Left ventricle myocardium inferior (tissue), 1 donor: Measurements from ENCODE around the gene NRXN2. TPM values are rescaled to one million over a fixed set of nuclear protein-coding genes. Genes with fewer than 3 reads are reported as not detected.

Source experiments
- DNase-seq: peaks from one replicate; pipeline ENCODE4 v3.0.0-alpha.2; 2020
- H3K27ac ChIP-seq: fragments of 200-600 bp; replicated peaks from 2 replicates; pipeline ENCODE4 v1.8.0; 2021
- H3K27me3 ChIP-seq: fragments of 200-600 bp; 2 replicates; pipeline ENCODE4 v1.8.0; 2021; ENCODE audit warnings: low read depth
- H3K36me3 ChIP-seq: fragments of 200-600 bp; 2 replicates; pipeline ENCODE4 v1.8.0; 2021
- H3K4me1 ChIP-seq: fragments of 200-600 bp; 2 replicates; pipeline ENCODE4 v1.8.0; 2021
- H3K4me3 ChIP-seq: fragments of 200-600 bp; 2 replicates; pipeline ENCODE4 v1.8.0; 2021; ENCODE audit warnings: mild to moderate bottlenecking, moderate library complexity
- H3K9me3 ChIP-seq: fragments of 200-600 bp; replicated peaks from 2 replicates; pipeline ENCODE4 v1.8.0; 2021
- CTCF ChIP-seq: fragments of 200-600 bp; IDR thresholded peaks from 2 replicates; pipeline ENCODE4 v1.8.0; 2021; ENCODE audit warnings: antibody characterized with exemption, mild to moderate bottlenecking, borderline replicate concordance
- intact Hi-C: fragments of 100-400 bp; cut with micrococcal nuclease; formaldehyde crosslinking; loops from one replicate; pipeline ENCODE4 v1.11.0; 2022
- total RNA-seq: library from RNA; stranded (reverse); fragmentation: NEBNext Ultra II Directional; extraction: Animal tissue kit (Norgen Biotek cat#: 25700); gene quantifications from one replicate; pipeline ENCODE4 v1.2.1, GENCODE V29; 2021
- donor health status: DM: no; HTN: yes; CAD: no; lungs with severe emphysema.

The NRXN2 gene
- total RNA-seq, 1 donor from 2014 or later: 0.71 TPM

DNA sequence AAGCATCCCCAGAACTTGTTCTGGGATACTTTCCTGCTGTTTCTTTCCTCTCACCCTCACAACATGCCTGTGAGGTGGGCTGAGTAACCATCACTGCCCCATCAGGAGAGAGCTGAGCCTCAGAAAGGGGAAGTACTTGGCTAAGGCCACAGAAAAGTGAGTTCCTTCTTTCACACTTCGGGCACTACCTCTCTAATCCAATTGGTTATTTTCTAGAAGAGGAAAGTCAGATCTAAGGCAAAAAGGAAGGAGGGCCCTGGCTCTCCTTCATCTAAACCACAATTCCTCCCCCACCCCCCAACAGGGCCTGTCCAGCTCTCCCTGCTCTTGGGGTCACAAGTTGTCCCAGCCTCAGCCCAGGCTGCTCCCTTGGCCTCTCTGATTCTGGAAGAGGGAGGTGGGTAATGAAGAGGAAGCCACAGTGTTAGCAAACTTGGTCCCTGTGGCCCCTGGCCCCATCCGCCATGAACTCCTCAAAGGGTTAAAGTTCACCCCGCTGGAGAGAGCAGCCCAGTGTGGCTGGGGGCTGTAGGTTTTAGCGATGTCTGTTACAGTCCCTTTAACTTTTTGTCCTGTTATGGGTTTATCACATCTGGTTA lies 98.0 kb downstream of the NRXN2 start:
- H3K27me3 ChIP-seq: peaks cover 48% of the 10 kb centered on the region
- H3K9me3 ChIP-seq: no peaks in the 10 kb centered on the region
- no peak for TF ChIP-seq CTCF
- H3K27ac ChIP-seq: no peak overlapping the region
- H3K4me1 ChIP-seq: peaks cover 9% of the 10 kb centered on the region
- intact Hi-C loops: no loop called here
- DNase-seq: no peak
- H3K36me3 ChIP-seq: no peaks in the 10 kb centered on the region
- H3K4me3 ChIP-seq: no peak overlapping the region

DNA sequence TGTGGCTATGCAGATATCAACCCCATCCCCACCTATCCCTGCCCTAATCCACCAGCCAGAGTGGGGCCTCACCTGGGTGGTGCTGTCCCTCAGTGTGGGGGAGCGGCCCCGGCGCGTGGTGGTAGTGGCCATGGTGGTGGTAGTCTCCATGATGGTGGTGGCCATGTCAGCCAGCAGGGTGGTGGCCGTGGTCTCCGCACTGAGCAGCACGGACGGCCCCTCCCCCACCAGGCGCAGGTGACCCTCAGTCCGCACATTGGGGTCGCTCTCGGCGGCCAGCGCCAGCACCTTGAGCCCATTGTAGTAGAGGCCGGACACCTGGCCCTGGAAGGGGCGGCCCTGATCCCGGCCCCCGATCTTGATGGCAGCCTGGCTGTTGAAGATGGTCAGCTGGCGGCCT lies 100.3 kb downstream of the NRXN2 start:
- DNase-seq: no peak
- Histone ChIP-seq H3K4me3 (no peak overlapping the region), H3K4me1 (peaks cover 10% of the 10 kb centered on the region), H3K27me3 (peaks cover 25% of the 10 kb centered on the region), H3K36me3 (no peaks in the 10 kb centered on the region), H3K27ac (no peak overlapping the region), H3K9me3 (no peaks in the 10 kb centered on the region)
- intact Hi-C loops: no loop called here
- no peak for TF ChIP-seq CTCF

GRCh38 chr11:64621283-64622019 lies 101.5 kb downstream of the NRXN2 start:
- H3K4me1 ChIP-seq: peaks cover 10% of the 10 kb centered on the region
- no peak for TF ChIP-seq CTCF
- peaks cover 15% of the 10 kb centered on the region for H3K27me3 ChIP-seq
- intact Hi-C loops: no loop called here
- H3K4me3 ChIP-seq: no peak overlapping the region
- no peak overlapping the region for H3K27ac ChIP-seq
- DNase-seq: no peak
- H3K9me3 ChIP-seq: no peaks in the 10 kb centered on the region
- H3K36me3 ChIP-seq: no peaks in the 10 kb centered on the region

DNA sequence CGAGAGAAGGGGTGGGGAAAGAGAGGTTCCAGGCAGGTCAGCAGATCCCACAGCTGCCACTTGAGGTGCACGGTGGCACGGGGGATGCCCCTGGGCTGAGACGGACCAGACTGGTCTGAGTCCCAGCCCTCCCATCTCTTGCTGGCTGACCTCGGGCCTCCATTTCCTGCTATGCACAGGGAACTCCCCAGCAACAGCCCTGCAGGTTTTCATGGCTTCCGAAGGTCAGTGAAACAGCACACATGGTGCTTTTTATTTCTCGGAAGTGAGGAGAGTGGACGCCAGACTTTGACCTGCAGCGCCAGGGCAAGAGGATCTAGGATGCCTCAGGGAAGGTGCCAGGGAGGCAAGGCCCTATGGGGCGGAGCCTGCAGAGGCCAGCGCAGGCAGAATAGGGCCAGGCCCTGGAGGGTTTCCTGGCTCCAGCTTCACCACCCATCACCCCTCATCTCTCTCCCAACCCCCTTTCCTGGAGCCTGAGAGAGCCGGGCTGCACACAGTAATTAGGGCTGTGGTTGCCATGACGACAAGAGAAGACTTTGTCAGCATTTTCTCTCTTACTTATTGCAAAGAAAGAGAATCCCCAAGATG lies 102.5 kb downstream of the NRXN2 start:
- intact Hi-C loops: no loop called here
- no peak overlapping the region for H3K27ac ChIP-seq
- H3K27me3 ChIP-seq: peaks cover 5% of the 10 kb centered on the region
- DNase-seq: no peak
- H3K36me3 ChIP-seq: no peaks in the 10 kb centered on the region
- H3K4me3 ChIP-seq: no peak overlapping the region
- peaks cover 10% of the 10 kb centered on the region for H3K4me1 ChIP-seq
- H3K9me3 ChIP-seq: no peaks in the 10 kb centered on the region
- no peak for TF ChIP-seq CTCF

DNA sequence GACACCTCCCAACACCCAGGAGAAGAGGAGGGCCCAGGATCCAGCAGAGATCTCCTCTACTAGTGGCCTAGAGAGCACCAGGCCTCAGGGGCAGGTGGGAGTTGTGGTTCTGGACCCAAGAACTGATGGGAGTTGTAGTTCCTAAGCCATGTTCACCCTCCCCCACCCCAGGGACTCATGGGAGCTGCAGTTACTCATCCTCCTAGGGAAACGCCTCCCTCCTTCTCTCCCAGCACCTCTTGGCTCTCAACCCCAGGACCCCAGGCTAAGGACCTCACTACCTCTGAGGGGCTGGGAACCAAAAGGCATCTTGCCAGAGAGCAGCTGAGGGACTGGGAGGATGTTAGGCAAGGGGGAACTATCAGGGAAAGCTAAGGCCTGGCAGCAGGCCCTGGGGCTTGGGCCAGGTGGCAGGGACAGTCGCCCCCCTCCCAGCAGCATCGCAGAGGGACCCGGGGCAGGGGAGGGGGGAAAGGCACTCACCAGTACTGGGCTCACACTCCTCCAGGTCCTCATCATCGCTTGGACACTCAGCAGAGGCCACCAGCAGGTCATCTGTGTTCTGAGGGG lies 103.1 kb downstream of the NRXN2 start:
- H3K4me3 ChIP-seq: no peak overlapping the region
- DNase-seq: no peak
- no peaks in the 10 kb centered on the region for H3K27me3 ChIP-seq
- TF ChIP-seq CTCF: no peak
- no peaks in the 10 kb centered on the region for H3K36me3 ChIP-seq
- H3K4me1 ChIP-seq: peaks cover 10% of the 10 kb centered on the region
- intact Hi-C loops: no loop called here
- no peak overlapping the region for H3K27ac ChIP-seq
- no peaks in the 10 kb centered on the region for H3K9me3 ChIP-seq
